Small intestine (tissue), 7 donors: ENCODE measurements around the gene CNST. TPM values are rescaled to one million over a fixed set of nuclear protein-coding genes. Genes with fewer than 3 reads are reported as not detected.
A peak's percentile ranks its signal among the peaks of the same experiment; 100 is the strongest.
"Not testable (repeated sequence)": the region's sequence is repeated elsewhere in the genome, so short reads cannot be mapped to it uniquely, and the experiment has no call there.

Experiments
- DNase-seq, 2 donors: peaks; one replicate each; pipeline versions ENCODE4 v3.0.0 to v3.0.0-alpha.2; 2013
- FAIRE-seq: peaks from 2 replicates; lab custom pipeline; 2012; peaks lifted over from hg19 to GRCh38; lab: Jason Lieb, UNC
- H3K27ac ChIP-seq, 3 donors: one replicate each; pipeline ENCODE4 v1.5.1; 2013; ENCODE audit warnings: low read length in 2 of 3, mild to moderate bottlenecking in 2 of 3, control low read depth in 1 of 3, inconsistent platforms in 1 of 3, low read depth in 1 of 3, moderate library complexity in 1 of 3
- H3K27me3 ChIP-seq, 3 donors: one replicate each; pipeline ENCODE4 v1.6.1; 2013; ENCODE audit warnings: low read length in 3 of 3, inconsistent platforms in 1 of 3; ENCODE audit not compliant: control insufficient read depth in 3 of 3, insufficient read depth in 3 of 3
- H3K36me3 ChIP-seq, 3 donors: one replicate each; pipeline ENCODE4 v1.6.1; 2013; ENCODE audit warnings: low read length in 3 of 3, inconsistent platforms in 1 of 3, low read depth in 1 of 3, mild to moderate bottlenecking in 1 of 3, moderate library complexity in 1 of 3; ENCODE audit not compliant: control insufficient read depth in 3 of 3, insufficient read depth in 2 of 3
- H3K4me1 ChIP-seq, 3 donors: one replicate each; pipeline ENCODE4 v1.6.1; 2013; ENCODE audit warnings: low read length in 2 of 3, inconsistent platforms in 1 of 3, low read depth in 1 of 3, mild to moderate bottlenecking in 1 of 3, moderate library complexity in 1 of 3; ENCODE audit not compliant: control insufficient read depth in 3 of 3, insufficient read depth in 2 of 3
- H3K4me3 ChIP-seq, 3 donors: one replicate each; pipeline ENCODE4 v1.5.1; 2013; ENCODE audit warnings: low read length in 3 of 3, control low read depth in 1 of 3, inconsistent platforms in 1 of 3, low read depth in 1 of 3, mild to moderate bottlenecking in 1 of 3, moderate library complexity in 1 of 3
- H3K9me3 ChIP-seq, 2 donors: one replicate each; pipeline ENCODE4 v1.6.1; 2013; ENCODE audit warnings: low read depth in 1 of 2, low read length in 1 of 2; ENCODE audit not compliant: control insufficient read depth in 2 of 2, insufficient read depth in 1 of 2
- WGBS, 3 donors: extraction: QIAGEN DNeasy Blood & Tissue Kit; methylation state at CpG; one replicate each; pipeline ENCODE4 v1.1.7; 2013; 5-methylcytosine and 5-hydroxymethylcytosine counted together
- polyA plus RNA-seq, 4 donors: library from polyadenylated mRNA; stranded (reverse) in 3 of 4; unstranded in 1 of 4; fragments of 200-250 nt in 3 of 4; fragments of 120-200 nt in 1 of 4; gene quantifications; one replicate each; pipeline versions ENCODE4 v1.2.1 to v1.2.3, GENCODE V29; 2013
- donor health status: healthy with polysubstance abuse.
- donor health status: control.
- donor health status: control.
- donor health status: Bipolar disorder and iron deficiency.
- donor health status: healthy.

CNST gene
- polyA plus RNA-seq, 4 donors, result 9.6 to 22.6 (median 12.4) TPM

- FAIRE-seq, result no peak
- DNase-seq, result no peak
- Histone ChIP-seq H3K27me3 (no peaks in the 10 kb centered on the region), H3K36me3 (peaks cover 4 to 24% (median 4%) of the 10 kb centered on the region in 3 donors), H3K27ac (no peak overlapping the region), H3K9me3 (peaks cover 0 to 4% of the 10 kb centered on the region in 2 donors), H3K4me3 (no peak overlapping the region), H3K4me1 (no peaks in the 10 kb centered on the region)
- WGBS, 3 donors, result 82 to 95% (median 91%) methylated on average over 5 of the region's 5 CpGs
Observed at GRCh38 chr1:246624091-246624490, 57.8 kb downstream of the CNST start.

GRCh38 chr1:246629030-246629429 is 62.8 kb downstream of the CNST start:
- DNase-seq (no peak), FAIRE-seq (no peak)
- no peak overlapping the region for H3K4me3 ChIP-seq
- H3K27ac ChIP-seq, result no peak overlapping the region
- no peaks in the 10 kb centered on the region for H3K27me3 ChIP-seq
- peaks cover 0 to 11% (median 0%) of the 10 kb centered on the region in 3 donors for H3K36me3 ChIP-seq
- no peaks in the 10 kb centered on the region for H3K9me3 ChIP-seq
- H3K4me1 ChIP-seq, result no peaks in the 10 kb centered on the region
- 85 to 91% (median 87%) methylated on average over 2 of the region's 2 CpGs for WGBS, 3 donors

GRCh38 chr1:246629976-246630375 is 63.7 kb downstream of the CNST start:
- H3K9me3 ChIP-seq, result peaks cover 0 to 2% of the 10 kb centered on the region in 2 donors
- no peaks in the 10 kb centered on the region for H3K4me1 ChIP-seq
- no peak overlapping the region for H3K4me3 ChIP-seq
- no peak for FAIRE-seq
- no peak overlapping the region for H3K27ac ChIP-seq
- peaks cover 0 to 17% (median 0%) of the 10 kb centered on the region in 3 donors for H3K36me3 ChIP-seq
- WGBS, 3 donors, result 88 to 94% (median 91%) methylated on average over 5 of the region's 5 CpGs
- no peak for DNase-seq
- H3K27me3 ChIP-seq, result no peaks in the 10 kb centered on the region

- Histone ChIP-seq H3K4me1 (no peaks in the 10 kb centered on the region), H3K9me3 (peaks cover 0 to 2% of the 10 kb centered on the region in 2 donors), H3K36me3 (peaks cover 0 to 21% (median 0%) of the 10 kb centered on the region in 3 donors), H3K4me3 (no peak overlapping the region), H3K27ac (no peak overlapping the region), H3K27me3 (no peaks in the 10 kb centered on the region)
- DNase-seq (no peak), FAIRE-seq (no peak)
- 53 to 86% (median 66%) methylated on average over 1 of the region's 1 CpG for WGBS, 3 donors
Observed at GRCh38 chr1:246631426-246631825, 65.2 kb downstream of the CNST start.

GRCh38 chr1:246632281-246633168 is 66.3 kb downstream of the CNST start:
- H3K9me3 ChIP-seq, result peaks cover 0 to 2% of the 10 kb centered on the region in 2 donors
- peak overlapping the region in 1 of 3 donors; percentile 61 for H3K27ac ChIP-seq
- WGBS, 3 donors, result 92% methylated on average over 13 of the region's 13 CpGs
- no peak overlapping the region for H3K4me3 ChIP-seq
- FAIRE-seq, result no peak
- no peaks in the 10 kb centered on the region for H3K27me3 ChIP-seq
- H3K36me3 ChIP-seq, result peaks cover 0 to 29% (median 0%) of the 10 kb centered on the region in 3 donors
- H3K4me1 ChIP-seq, result no peaks in the 10 kb centered on the region
- DNase-seq, result peak in 1 of 2 donors; percentile 53

GRCh38 chr1:246634659-246635058 is 68.4 kb downstream of the CNST start:
- not testable (repeated sequence) for H3K4me1 ChIP-seq, H3K9me3 ChIP-seq, H3K27ac ChIP-seq, FAIRE-seq, DNase-seq, H3K27me3 ChIP-seq, H3K4me3 ChIP-seq
- H3K36me3 ChIP-seq, result peaks cover 0 to 44% (median 7%) of the 10 kb centered on the region in 3 donors
- WGBS, 3 donors, result 91 to 99% (median 98%) methylated on average over 15 to 23 of the region's 26 CpGs

- H3K27me3 ChIP-seq, result no peaks in the 10 kb centered on the region
- no peaks in the 10 kb centered on the region for H3K4me1 ChIP-seq
- DNase-seq, result no peak
- no peak for FAIRE-seq
- H3K36me3 ChIP-seq, result peaks cover 3 to 47% (median 11%) of the 10 kb centered on the region in 3 donors
- peak overlapping the region in 1 of 3 donors; percentile 6 for H3K27ac ChIP-seq
- no peak overlapping the region for H3K4me3 ChIP-seq
- 92 to 98% (median 95%) methylated on average over 16 of the region's 16 CpGs for WGBS, 3 donors
- peaks cover 0 to 2% of the 10 kb centered on the region in 2 donors for H3K9me3 ChIP-seq
Observed at GRCh38 chr1:246638941-246639655, 72.8 kb downstream of the CNST start.

- 81 to 84% (median 82%) methylated on average over 9 of the region's 9 CpGs for WGBS, 3 donors
- no peak overlapping the region for H3K4me3 ChIP-seq
- no peak for DNase-seq
- no peaks in the 10 kb centered on the region for H3K9me3 ChIP-seq
- no peaks in the 10 kb centered on the region for H3K27me3 ChIP-seq
- FAIRE-seq, result no peak
- no peaks in the 10 kb centered on the region for H3K4me1 ChIP-seq
- H3K36me3 ChIP-seq, result peaks cover 6 to 50% (median 14%) of the 10 kb centered on the region in 3 donors
- peak overlapping the region in 1 of 3 donors; percentile 4 for H3K27ac ChIP-seq
Observed at GRCh38 chr1:246639732-246640131, 73.5 kb downstream of the CNST start.
